HepG2 (cell line): Measurements from ENCODE around the gene FER1L5. TPM values are rescaled to one million over a fixed set of nuclear protein-coding genes. Genes with fewer than 3 reads are reported as not detected.

Experiments used
- CBX1 ChIP-seq: IDR thresholded peaks from one replicate; pipeline ENCODE4 v1.6.1; 2016; ENCODE audit warnings: antibody characterized with exemption, low read depth
- ELF4 ChIP-seq: sonication (generic); formaldehyde crosslinking; IDR thresholded peaks from 2 replicates; pipeline ENCODE4 v1.5.0; 2020; ENCODE audit warnings: missing genetic modification reagents, mild to moderate bottlenecking, moderate library complexity, borderline replicate concordance
- HNF1A ChIP-seq, 2 experiments: sonication (generic) in 1 of 2; formaldehyde crosslinking in 1 of 2; IDR thresholded peaks; 2 replicates each; pipeline versions ENCODE4 v1.4.0 to v1.6.1; 2016 to 2020; ENCODE audit warnings: borderline replicate concordance in 1 of 2, low read depth in 1 of 2, mild to moderate bottlenecking in 1 of 2, missing genetic modification reagents in 1 of 2
- PTBP1 ChIP-seq: fragments of 200-400 bp; formaldehyde crosslinking; IDR thresholded peaks from 2 replicates; pipeline ENCODE4 v1.6.1; 2018; ENCODE audit warnings: low read length, low read depth; ENCODE audit not compliant: poor library complexity, severe bottlenecking
- USF2 ChIP-seq, 2 experiments: sonication (generic) in 1 of 2; formaldehyde crosslinking in 1 of 2; IDR thresholded peaks; 2 replicates each; pipeline versions ENCODE4 v1.5.1 to v1.6.1; 2011 to 2020; ENCODE audit warnings: borderline replicate concordance in 1 of 2, low read depth in 1 of 2, low read length in 1 of 2, mild to moderate bottlenecking in 1 of 2, missing genetic modification reagents in 1 of 2, moderate library complexity in 1 of 2
- ZFP62 ChIP-seq: sonication (generic); formaldehyde crosslinking; IDR thresholded peaks from 2 replicates; pipeline ENCODE4 v1.4.0; 2020; ENCODE audit warnings: missing genetic modification reagents
- ZNF263 ChIP-seq: sonication (generic); formaldehyde crosslinking; IDR thresholded peaks from 2 replicates; pipeline ENCODE4 v1.4.0; 2020; ENCODE audit warnings: missing genetic modification reagents
- ZNF407 ChIP-seq: sonication (generic); formaldehyde crosslinking; IDR thresholded peaks from one replicate; pipeline ENCODE4 v1.5.1; 2020; ENCODE audit warnings: mild to moderate bottlenecking, missing genetic modification reagents; ENCODE audit errors: not compliant biosample characterization
- polyA plus RNA-seq, 8 experiments: library from polyadenylated mRNA; depleted of rRNA in 3 of 8; stranded (reverse) in 7 of 8; unstranded in 1 of 8; fragments of >200 nt; fragmentation: Illumina TruSeq in 4 of 8; extraction: Trizol in 4 of 8; gene quantifications; 2 replicates each; pipeline versions ENCODE4 v1.2.1 to v1.2.3, GENCODE V29; 2011 to 2016; ENCODE audit warnings: low read depth in 4 of 8, missing spikeins in 1 of 8, mixed read lengths in 1 of 8; ENCODE audit not compliant: insufficient read depth in 1 of 8
- total RNA-seq, 5 experiments: library from RNA; depleted of rRNA; stranded (reverse); fragments of >200 nt; fragmentation: Illumina TruSeq; extraction: Trizol; gene quantifications; 2 replicates each; pipeline ENCODE4 v1.2.3, GENCODE V29; 2016; ENCODE audit warnings: low read depth in 1 of 5
- TF ChIP-seq, protein P1 (sequence below): fragments of 450-650 bp; IDR thresholded peaks from 2 replicates; pipeline ENCODE4 v1.6.1; 2016

FER1L5 gene
- total and polyA plus RNA-seq, 2 of the 13 experiments (the other 11 are each of a cell fraction or from before 2014, with no cell fraction given) = 0.02 to 0.08 TPM

DNA sequence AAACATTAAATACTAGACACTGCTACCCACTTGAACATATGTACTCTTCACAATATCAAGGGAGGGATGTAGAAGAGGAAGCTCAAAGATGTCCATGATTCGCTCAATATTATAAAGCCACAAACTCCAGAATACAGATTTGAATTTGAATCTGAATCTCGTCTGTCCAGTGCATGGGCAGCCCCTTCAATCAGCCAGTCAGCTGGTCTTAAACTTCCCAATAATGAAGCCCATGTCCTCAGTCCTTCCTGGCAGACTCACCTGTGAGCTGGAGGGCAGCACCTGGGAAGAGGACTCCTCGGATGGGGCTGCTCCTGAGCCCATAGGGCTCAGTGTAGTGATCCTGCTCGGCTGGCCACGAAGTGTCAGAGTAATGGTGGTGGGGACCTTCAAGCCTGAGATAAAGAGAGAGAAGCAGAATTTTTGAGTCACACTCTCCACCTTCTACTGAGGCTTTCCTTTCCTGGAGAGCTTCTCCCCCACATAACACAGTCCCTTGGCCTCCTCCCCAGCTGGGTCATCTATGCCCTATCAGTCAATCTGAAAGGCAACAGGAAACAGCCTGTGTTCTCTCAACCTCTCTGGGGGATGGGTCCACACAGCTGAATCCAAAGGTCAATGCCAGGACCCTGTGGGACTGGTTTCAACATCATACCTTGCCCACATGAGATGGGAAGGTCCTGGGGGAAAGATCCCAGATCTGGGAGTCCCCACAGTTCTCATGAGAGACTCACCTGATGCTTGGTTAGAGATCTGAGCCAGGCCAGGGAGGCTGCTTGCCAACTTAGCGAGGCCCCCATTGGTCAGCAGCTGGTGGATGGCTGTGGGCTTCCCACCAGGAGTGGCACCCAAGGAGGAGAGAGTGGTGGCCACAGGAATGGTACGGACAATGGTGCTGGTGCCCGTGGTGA is 40.9 kb upstream of the FER1L5 start (continued):
- no peak for TF ChIP-seq ZNF407 (CRISPR knock-in tag)
- no peak for TF ChIP-seq ZFP62 (CRISPR knock-in tag)
- TF ChIP-seq ZNF263 (CRISPR knock-in tag) = peak; percentile 67; the same call in 1 of the 2 replicates
- no peak for TF ChIP-seq ELF4 (CRISPR knock-in tag)
- TF ChIP-seq, protein P1, sequence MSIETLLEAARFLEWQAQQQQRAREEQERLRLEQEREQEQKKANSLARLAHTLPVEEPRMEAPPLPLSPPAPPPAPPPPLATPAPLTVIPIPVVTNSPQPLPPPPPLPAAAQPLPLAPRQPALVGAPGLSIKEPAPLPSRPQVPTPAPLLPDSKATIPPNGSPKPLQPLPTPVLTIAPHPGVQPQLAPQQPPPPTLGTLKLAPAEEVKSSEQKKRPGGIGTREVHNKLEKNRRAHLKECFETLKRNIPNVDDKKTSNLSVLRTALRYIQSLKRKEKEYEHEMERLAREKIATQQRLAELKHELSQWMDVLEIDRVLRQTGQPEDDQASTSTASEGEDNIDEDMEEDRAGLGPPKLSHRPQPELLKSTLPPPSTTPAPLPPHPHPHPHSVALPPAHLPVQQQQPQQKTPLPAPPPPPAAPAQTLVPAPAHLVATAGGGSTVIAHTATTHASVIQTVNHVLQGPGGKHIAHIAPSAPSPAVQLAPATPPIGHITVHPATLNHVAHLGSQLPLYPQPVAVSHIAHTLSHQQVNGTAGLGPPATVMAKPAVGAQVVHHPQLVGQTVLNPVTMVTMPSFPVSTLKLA = no peak
- TF ChIP-seq PTBP1 = no peak
- TF ChIP-seq USF2 (IDR thresholded peaks at IDR 0.05; ENCODE audit: low read depth, low read length) = no peak
- TF ChIP-seq USF2 (CRISPR knock-in tag; IDR thresholded peaks at IDR 0.05; ENCODE audit: borderline replicate concordance) = no peak
- TF ChIP-seq CBX1 = no peak
- peak; percentile 57; the same call in 1 of the 2 replicates for TF ChIP-seq HNF1A (IDR thresholded peaks at IDR 0.05; ENCODE audit: low read depth)
- peak; percentile 78 for TF ChIP-seq HNF1A (CRISPR knock-in tag; IDR thresholded peaks at IDR 0.05; ENCODE audit: borderline replicate concordance)
